ENCODE measurements around the gene TELO2.

DNA sequence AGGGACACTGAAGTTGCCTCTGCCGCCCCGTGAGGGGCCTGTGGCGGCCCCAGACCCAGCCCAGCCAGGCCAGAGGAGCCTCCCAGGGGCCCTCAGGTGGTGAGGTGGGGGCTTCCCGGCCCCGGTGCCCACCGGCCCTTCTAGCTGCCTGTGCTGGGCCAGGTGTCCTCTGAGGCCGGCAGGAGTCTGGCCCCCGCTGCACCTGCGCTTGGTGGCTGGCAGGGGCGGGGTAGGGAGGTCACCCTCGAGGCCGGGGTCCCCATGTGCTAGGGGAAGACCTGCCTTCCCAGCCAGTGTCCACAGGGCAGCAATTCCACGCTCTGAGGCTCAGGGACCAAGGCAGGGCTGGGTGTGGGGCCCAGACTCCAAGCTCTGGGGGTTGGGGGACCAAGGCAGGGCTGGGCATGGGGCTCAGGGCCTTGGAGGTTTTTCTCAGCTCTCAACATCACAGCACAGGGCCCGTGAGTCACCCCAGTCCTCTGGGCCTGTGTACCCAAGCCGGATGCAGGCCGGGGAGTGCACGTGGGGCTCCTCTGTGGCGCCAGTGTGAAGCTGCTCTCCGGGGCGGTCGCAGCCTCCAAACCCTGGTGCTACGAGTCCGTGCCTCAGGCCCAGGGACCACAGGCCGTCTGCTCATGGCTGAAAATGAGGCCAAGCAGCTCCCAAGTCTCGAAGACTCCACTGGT is 47.5 kb upstream of the TELO2 start:
- no peak for TF ChIP-seq POLR2A (IDR thresholded peaks at IDR 0.05; ENCODE audit: low read depth, low read length)
- no peak for TF ChIP-seq POLR2AphosphoS5 (IDR thresholded peaks at IDR 0.05; ENCODE audit: low read depth, low read length)

Measured in GM12892 (cell line).